NCI-H510A treated with DMSO at 0.1 percent for 48 hours (cell line): ENCODE data around the gene MTFR1L.

Source experiments
- DNase-seq: peaks from one replicate; lab custom pipeline; 2025; lab: John Stamatoyannopoulos, UW

MTFR1L gene

GRCh38 chr1:25878690-25879089 lies 58.9 kb downstream of the MTFR1L start:
- DNase-seq = no peak

GRCh38 chr1:25879675-25880074 lies 59.9 kb downstream of the MTFR1L start:
- no peak for DNase-seq

- DNase-seq = no peak
Measured at GRCh38 chr1:25880518-25880917, 60.8 kb downstream of the MTFR1L start.

GRCh38 chr1:25881266-25881665 lies 61.5 kb downstream of the MTFR1L start:
- no peak for DNase-seq
